Stimulated activated effector memory CD8-positive, alpha-beta T cell treated with anti-CD3 and anti-CD28 coated beads, Interleukin-12 subunit alpha, Interleukin-12 subunit beta, amount 100 ng/mL, for 72 hours (primary cell): ENCODE measurements around the gene MARF1.
"Not testable (repeated sequence)": the region's sequence is repeated elsewhere in the genome, so short reads cannot be mapped to it uniquely, and the experiment has no call there.

Source experiments
- ATAC-seq: fragments of 150-1000 bp; cut with Tn5 transposase; 2 replicates; pipeline ENCODE4 v1.10.0; 2021
- DNase-seq, 2 donors: peaks; one replicate each; pipeline ENCODE4 v3.0.0; 2021 to 2022; ENCODE audit warnings: low spot score in 2 of 2
- H3K27ac Mint-ChIP-seq: one replicate; pipeline ENCODE4 v1.8.0; 2022; ENCODE audit warnings: mild to moderate bottlenecking, mixed read lengths
- H3K36me3 Mint-ChIP-seq: one replicate; pipeline ENCODE4 v1.8.0; 2022; ENCODE audit warnings: mild to moderate bottlenecking, mixed read lengths
- H3K4me1 Mint-ChIP-seq: one replicate; pipeline ENCODE4 v1.8.0; 2022; ENCODE audit warnings: mixed read lengths
- H3K4me3 Mint-ChIP-seq: one replicate; pipeline ENCODE4 v1.8.0; 2022; ENCODE audit warnings: mild to moderate bottlenecking, mixed read lengths
- H3K9me3 Mint-ChIP-seq: one replicate; pipeline ENCODE4 v1.8.0; 2022; ENCODE audit warnings: mixed read lengths

The MARF1 gene

GRCh38 chr16:15618392-15618791 lies 24.6 kb downstream of the MARF1 start:
- Mint-ChIP-seq H3K4me3 (no peak overlapping the region), H3K36me3 (peaks cover 100% of the 10 kb centered on the region), H3K9me3 (no peaks in the 10 kb centered on the region), H3K27ac (peak overlapping the region; percentile 36), H3K4me1 (peaks cover 6% of the 10 kb centered on the region)
- ATAC-seq (no peak), DNase-seq (no peak)

GRCh38 chr16:15617901-15618300 lies 25.1 kb downstream of the MARF1 start:
- DNase-seq (no peak), ATAC-seq (no peak)
- no peaks in the 10 kb centered on the region for H3K9me3 Mint-ChIP-seq

GRCh38 chr16:15616475-15617165 lies 26.3 kb downstream of the MARF1 start:
- H3K27ac Mint-ChIP-seq: no peak overlapping the region
- H3K9me3 Mint-ChIP-seq: no peaks in the 10 kb centered on the region
- peaks cover 6% of the 10 kb centered on the region for H3K4me1 Mint-ChIP-seq
- DNase-seq: no peak
- ATAC-seq: no peak
- H3K4me3 Mint-ChIP-seq: no peak overlapping the region
- peaks cover 100% of the 10 kb centered on the region for H3K36me3 Mint-ChIP-seq

More at GRCh38 chr16:15617901-15618300, 25.1 kb downstream of the MARF1 start:
- peaks cover 6% of the 10 kb centered on the region for H3K4me1 Mint-ChIP-seq
- peak overlapping the region; percentile 36 for H3K27ac Mint-ChIP-seq
- H3K36me3 Mint-ChIP-seq: peaks cover 100% of the 10 kb centered on the region
- H3K4me3 Mint-ChIP-seq: no peak overlapping the region

GRCh38 chr16:15616012-15616411 lies 26.9 kb downstream of the MARF1 start:
- no peak for ATAC-seq
- Mint-ChIP-seq H3K27ac (peak overlapping the region; percentile 46), H3K4me3 (no peak overlapping the region), H3K9me3 (no peaks in the 10 kb centered on the region), H3K4me1 (peaks cover 6% of the 10 kb centered on the region), H3K36me3 (peaks cover 100% of the 10 kb centered on the region)
- DNase-seq: no peak

GRCh38 chr16:15613676-15614075 lies 29.3 kb downstream of the MARF1 start:
- no peaks in the 10 kb centered on the region for H3K9me3 Mint-ChIP-seq
- H3K36me3 Mint-ChIP-seq: peaks cover 100% of the 10 kb centered on the region
- no peak for ATAC-seq
- DNase-seq: no peak
- H3K4me3 Mint-ChIP-seq: no peak overlapping the region
- peaks cover 17% of the 10 kb centered on the region for H3K4me1 Mint-ChIP-seq
- no peak overlapping the region for H3K27ac Mint-ChIP-seq

- Mint-ChIP-seq H3K9me3 (no peaks in the 10 kb centered on the region), H3K36me3 (peaks cover 100% of the 10 kb centered on the region), H3K4me1 (peaks cover 16% of the 10 kb centered on the region), H3K4me3 (no peak overlapping the region), H3K27ac (peak overlapping the region; percentile 55)
- ATAC-seq: no peak
- DNase-seq: no peak
These were observed 31.3 kb downstream of the MARF1 start for GRCh38 chr16:15611610-15612009.

GRCh38 chr16:15610369-15610871 lies 32.5 kb downstream of the MARF1 start:
- no peak for DNase-seq

GRCh38 chr16:15609286-15609649 lies 33.7 kb downstream of the MARF1 start:
- Mint-ChIP-seq H3K36me3 (peaks cover 96% of the 10 kb centered on the region), H3K4me3 (no peak overlapping the region), H3K4me1 (peaks cover 27% of the 10 kb centered on the region), H3K9me3 (no peaks in the 10 kb centered on the region), H3K27ac (no peak overlapping the region)
- no peak for DNase-seq
- ATAC-seq: no peak

More at GRCh38 chr16:15610369-15610871, 32.5 kb downstream of the MARF1 start:
- Mint-ChIP-seq H3K4me1 (peaks cover 27% of the 10 kb centered on the region), H3K9me3 (no peaks in the 10 kb centered on the region), H3K4me3 (no peak overlapping the region), H3K27ac (peak overlapping the region; percentile 79), H3K36me3 (peaks cover 100% of the 10 kb centered on the region)
- ATAC-seq: peak; percentile 98

- H3K36me3 Mint-ChIP-seq: peaks cover 96% of the 10 kb centered on the region
- peaks cover 27% of the 10 kb centered on the region for H3K4me1 Mint-ChIP-seq
- ATAC-seq (no peak), DNase-seq (no peak)
- no peak overlapping the region for H3K27ac Mint-ChIP-seq
- H3K9me3 Mint-ChIP-seq: no peaks in the 10 kb centered on the region
- no peak overlapping the region for H3K4me3 Mint-ChIP-seq
These were observed 34.3 kb downstream of the MARF1 start for GRCh38 chr16:15608398-15609285.

- no peak for DNase-seq
- no peak for ATAC-seq
- H3K27ac Mint-ChIP-seq: no peak overlapping the region
- H3K4me3 Mint-ChIP-seq: no peak overlapping the region
- no peaks in the 10 kb centered on the region for H3K9me3 Mint-ChIP-seq
- H3K36me3 Mint-ChIP-seq: peaks cover 96% of the 10 kb centered on the region
- peaks cover 27% of the 10 kb centered on the region for H3K4me1 Mint-ChIP-seq
These were observed 35.1 kb downstream of the MARF1 start for GRCh38 chr16:15607700-15608396.

GRCh38 chr16:15607221-15607699 lies 35.7 kb downstream of the MARF1 start:
- peaks cover 27% of the 10 kb centered on the region for H3K4me1 Mint-ChIP-seq
- peaks cover 96% of the 10 kb centered on the region for H3K36me3 Mint-ChIP-seq
- H3K27ac Mint-ChIP-seq: peak overlapping the region; percentile 88
- H3K4me3 Mint-ChIP-seq, DNase-seq, ATAC-seq, H3K9me3 Mint-ChIP-seq: not testable (repeated sequence)

- no peak for ATAC-seq
- Mint-ChIP-seq H3K4me1 (peaks cover 27% of the 10 kb centered on the region), H3K4me3 (no peak overlapping the region), H3K36me3 (peaks cover 96% of the 10 kb centered on the region), H3K9me3 (no peaks in the 10 kb centered on the region), H3K27ac (peak overlapping the region; percentile 88)
- no peak for DNase-seq
These were observed 36.3 kb downstream of the MARF1 start for GRCh38 chr16:15606518-15607220.

- peaks cover 32% of the 10 kb centered on the region for H3K4me1 Mint-ChIP-seq
These were observed 37.0 kb downstream of the MARF1 start for GRCh38 chr16:15605839-15606517.

More at GRCh38 chr16:15605839-15606517, 37.0 kb downstream of the MARF1 start:
- Mint-ChIP-seq H3K27ac (peak overlapping the region; percentile 88), H3K9me3 (no peaks in the 10 kb centered on the region), H3K36me3 (peaks cover 96% of the 10 kb centered on the region), H3K4me3 (no peak overlapping the region)
- ATAC-seq: no peak
- no peak for DNase-seq
